Small intestine (tissue), 7 donors: Measurements from ENCODE around the gene SIRT5. TPM values are rescaled to one million over a fixed set of nuclear protein-coding genes. Genes with fewer than 3 reads are reported as not detected.

ENCODE experiments used
- DNase-seq, 2 donors: peaks; one replicate each; pipeline versions ENCODE4 v3.0.0 to v3.0.0-alpha.2; 2013
- FAIRE-seq: peaks from 2 replicates; lab custom pipeline; 2012; peaks lifted over from hg19 to GRCh38; lab: Jason Lieb, UNC
- H3K27ac ChIP-seq, 3 donors: one replicate each; pipeline ENCODE4 v1.5.1; 2013; ENCODE audit warnings: low read length in 2 of 3, mild to moderate bottlenecking in 2 of 3, control low read depth in 1 of 3, inconsistent platforms in 1 of 3, low read depth in 1 of 3, moderate library complexity in 1 of 3
- H3K27me3 ChIP-seq, 3 donors: one replicate each; pipeline ENCODE4 v1.6.1; 2013; ENCODE audit warnings: low read length in 3 of 3, inconsistent platforms in 1 of 3; ENCODE audit not compliant: control insufficient read depth in 3 of 3, insufficient read depth in 3 of 3
- H3K36me3 ChIP-seq, 3 donors: one replicate each; pipeline ENCODE4 v1.6.1; 2013; ENCODE audit warnings: low read length in 3 of 3, inconsistent platforms in 1 of 3, low read depth in 1 of 3, mild to moderate bottlenecking in 1 of 3, moderate library complexity in 1 of 3; ENCODE audit not compliant: control insufficient read depth in 3 of 3, insufficient read depth in 2 of 3
- H3K4me1 ChIP-seq, 3 donors: one replicate each; pipeline ENCODE4 v1.6.1; 2013; ENCODE audit warnings: low read length in 2 of 3, inconsistent platforms in 1 of 3, low read depth in 1 of 3, mild to moderate bottlenecking in 1 of 3, moderate library complexity in 1 of 3; ENCODE audit not compliant: control insufficient read depth in 3 of 3, insufficient read depth in 2 of 3
- H3K4me3 ChIP-seq, 3 donors: one replicate each; pipeline ENCODE4 v1.5.1; 2013; ENCODE audit warnings: low read length in 3 of 3, control low read depth in 1 of 3, inconsistent platforms in 1 of 3, low read depth in 1 of 3, mild to moderate bottlenecking in 1 of 3, moderate library complexity in 1 of 3
- H3K9me3 ChIP-seq, 2 donors: one replicate each; pipeline ENCODE4 v1.6.1; 2013; ENCODE audit warnings: low read depth in 1 of 2, low read length in 1 of 2; ENCODE audit not compliant: control insufficient read depth in 2 of 2, insufficient read depth in 1 of 2
- WGBS, 3 donors: extraction: QIAGEN DNeasy Blood & Tissue Kit; methylation state at CpG; one replicate each; pipeline ENCODE4 v1.1.7; 2013; 5-methylcytosine and 5-hydroxymethylcytosine counted together
- polyA plus RNA-seq, 4 donors: library from polyadenylated mRNA; stranded (reverse) in 3 of 4; unstranded in 1 of 4; fragments of 200-250 nt in 3 of 4; fragments of 120-200 nt in 1 of 4; gene quantifications; one replicate each; pipeline versions ENCODE4 v1.2.1 to v1.2.3, GENCODE V29; 2013
- donor health status: healthy with polysubstance abuse.
- donor health status: control.
- donor health status: control.
- donor health status: Bipolar disorder and iron deficiency.
- donor health status: healthy.

Gene SIRT5
- polyA plus RNA-seq, 4 donors, result 7.5 to 14.1 (median 8.9) TPM

DNA sequence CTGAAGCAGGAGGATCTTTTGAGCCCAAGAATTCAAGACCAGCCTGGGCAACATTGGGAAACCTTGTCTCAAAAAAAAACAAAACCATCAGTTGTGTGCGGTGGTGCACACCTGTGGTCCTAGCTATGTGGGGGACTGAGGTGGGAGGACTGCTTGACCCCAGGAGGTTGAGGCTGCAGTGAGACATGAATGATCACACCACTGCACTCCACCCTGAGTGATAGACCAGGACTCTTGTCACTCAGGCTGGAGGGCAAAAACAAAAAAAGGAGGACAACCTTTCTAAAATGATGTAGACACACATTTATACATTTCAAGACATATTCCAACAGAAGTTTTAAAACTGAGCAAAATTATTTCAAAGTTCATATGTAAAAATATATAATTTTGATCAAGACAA lies 85.9 kb downstream of the SIRT5 start:
- Histone ChIP-seq H3K4me3 (no peak overlapping the region), H3K9me3 (no peaks in the 10 kb centered on the region), H3K36me3 (peaks cover 0 to under 1% (median 0%) of the 10 kb centered on the region in 3 donors), H3K27me3 (no peaks in the 10 kb centered on the region), H3K27ac (no peak overlapping the region), H3K4me1 (peaks cover 0 to 4% (median 0%) of the 10 kb centered on the region in 3 donors)
- DNase-seq (no peak), FAIRE-seq (no peak)
- WGBS, 3 donors, result 93 to 100% (median 95%) methylated on average over 1 of the region's 1 CpG

DNA sequence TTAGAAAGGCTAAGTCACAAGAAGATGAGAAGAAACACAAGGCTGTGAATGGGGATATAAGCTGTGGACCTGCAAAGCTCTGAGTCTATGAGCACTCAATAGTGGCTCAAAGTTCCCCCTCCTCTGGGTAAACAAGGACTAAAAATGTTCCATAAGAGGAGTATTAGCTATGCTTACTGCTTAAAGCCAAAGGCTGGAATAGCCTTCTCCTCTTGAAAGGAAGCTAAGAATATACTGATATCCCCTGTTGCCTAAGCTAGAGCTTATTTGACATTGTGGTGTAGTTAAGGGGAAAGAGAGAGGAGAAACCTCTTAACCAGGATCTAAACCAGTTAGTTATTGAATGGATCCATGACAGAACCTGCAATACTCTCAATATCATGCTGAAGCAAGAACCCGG lies 86.5 kb downstream of the SIRT5 start:
- WGBS, 3 donors, result 97 to 100% (median 100%) methylated on average over 1 of the region's 1 CpG
- no peak for DNase-seq
- no peak overlapping the region for H3K4me3 ChIP-seq
- H3K36me3 ChIP-seq, result no peaks in the 10 kb centered on the region
- no peak overlapping the region for H3K27ac ChIP-seq
- no peaks in the 10 kb centered on the region for H3K9me3 ChIP-seq
- no peak for FAIRE-seq
- H3K4me1 ChIP-seq, result peaks cover 0 to 5% (median 0%) of the 10 kb centered on the region in 3 donors
- no peaks in the 10 kb centered on the region for H3K27me3 ChIP-seq

- FAIRE-seq, result no peak
- no peak for DNase-seq
- Histone ChIP-seq H3K9me3 (no peaks in the 10 kb centered on the region), H3K4me3 (no peak overlapping the region), H3K4me1 (peaks cover 0 to 5% (median 0%) of the 10 kb centered on the region in 3 donors), H3K27me3 (no peaks in the 10 kb centered on the region), H3K36me3 (no peaks in the 10 kb centered on the region), H3K27ac (no peak overlapping the region)
- WGBS, 3 donors, result 76 to 97% (median 93%) methylated on average over 2 of the region's 2 CpGs
Measured at GRCh38 chr6:13661647-13662046, 87.2 kb downstream of the SIRT5 start.

DNA sequence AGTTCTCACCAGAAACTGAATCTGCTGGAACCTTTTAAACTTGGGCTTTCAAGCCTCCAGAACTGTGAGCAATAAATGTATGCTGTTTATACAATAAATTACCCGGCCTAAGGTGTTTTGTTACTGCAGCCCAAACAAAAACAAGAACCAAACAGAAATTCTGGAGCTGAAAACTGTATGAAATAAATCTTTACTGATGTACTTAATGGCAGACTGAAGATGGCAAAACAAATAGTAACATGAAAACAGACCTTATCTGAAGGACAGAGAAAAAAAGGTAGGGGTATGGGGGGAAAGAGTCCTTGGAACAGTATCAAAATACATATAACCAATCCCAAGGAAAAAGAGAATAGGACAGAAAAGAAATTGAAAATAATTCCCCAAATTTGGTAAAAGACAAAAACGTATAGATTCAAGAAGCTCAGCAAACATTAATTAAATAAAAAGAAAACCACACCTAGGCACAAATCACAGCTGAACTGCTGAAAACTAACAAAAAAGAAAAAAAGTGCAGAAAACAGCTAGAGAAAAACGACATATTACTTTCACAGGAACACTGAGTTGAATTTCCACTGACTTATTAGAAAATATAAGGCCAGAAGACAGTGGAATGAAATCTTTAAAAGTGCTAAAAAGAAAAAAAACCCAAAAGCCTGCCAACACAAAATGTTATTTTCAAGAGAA lies 88.4 kb downstream of the SIRT5 start:
- Histone ChIP-seq H3K4me1 (peaks cover 0 to 5% (median 0%) of the 10 kb centered on the region in 3 donors), H3K27me3 (no peaks in the 10 kb centered on the region), H3K27ac (no peak overlapping the region), H3K9me3 (no peaks in the 10 kb centered on the region), H3K4me3 (no peak overlapping the region), H3K36me3 (no peaks in the 10 kb centered on the region)
- FAIRE-seq (no peak), DNase-seq (no peak)
- WGBS, 3 donors, result 84 to 86% (median 85%) methylated on average over 3 of the region's 3 CpGs

- FAIRE-seq (no peak), DNase-seq (no peak)
- H3K4me1 ChIP-seq, result peaks cover 0 to 5% (median 0%) of the 10 kb centered on the region in 3 donors
- no peak overlapping the region for H3K27ac ChIP-seq
- no peak overlapping the region for H3K4me3 ChIP-seq
- WGBS, 3 donors, result 93 to 96% (median 95%) methylated on average over 4 of the region's 4 CpGs
- no peaks in the 10 kb centered on the region for H3K36me3 ChIP-seq
- H3K27me3 ChIP-seq, result no peaks in the 10 kb centered on the region
- no peaks in the 10 kb centered on the region for H3K9me3 ChIP-seq
Measured at GRCh38 chr6:13663986-13664385, 89.6 kb downstream of the SIRT5 start.

Other genes with a start within 250 kb of the SIRT5 start
- 10 to 100 TPM; 10.7 to 23.5 (median 12.8) TPM for gene TBC1D7, start 246.1 kb upstream of the SIRT5 start, polyA plus RNA-seq
- 1 to 10 TPM; 1.1 to 7.3 (median 1.5) TPM for gene GFOD1, start 87.0 kb upstream of the SIRT5 start, polyA plus RNA-seq
- gene NOL7, start 40.7 kb downstream of the SIRT5 start, polyA plus RNA-seq, result 10 to 100 TPM; 62.6 to 80.2 (median 74.2) TPM
- 10 to 100 TPM; 14.1 to 27.1 (median 18.5) TPM for gene RANBP9, start 137.2 kb downstream of the SIRT5 start, polyA plus RNA-seq
- gene MCUR1, start 240.0 kb downstream of the SIRT5 start, polyA plus RNA-seq, result 10 to 100 TPM; 15.6 to 83.2 (median 52.3) TPM